Testis (tissue), 3 donors: Measurements from ENCODE around the gene TXNRD3. TPM values are rescaled to one million over a fixed set of nuclear protein-coding genes. Genes with fewer than 3 reads are reported as not detected.
A peak's percentile ranks its signal among the peaks of the same experiment; 100 is the strongest.

Experiments
- DNase-seq: peaks from one replicate; pipeline ENCODE4 v3.0.0-alpha.2; 2019
- H3K27ac ChIP-seq, 2 donors: fragments of 200-600 bp; sonication (generic); one replicate each; pipeline ENCODE4 v1.5.1; 2019
- H3K27me3 ChIP-seq: fragments of 200-600 bp; sonication (generic); one replicate; pipeline ENCODE4 v1.5.1; 2019
- H3K36me3 ChIP-seq: fragments of 200-600 bp; sonication (generic); one replicate; pipeline ENCODE4 v1.5.1; 2017; ENCODE audit warnings: low read depth; ENCODE audit errors: missing control alignments
- H3K4me1 ChIP-seq: fragments of 200-600 bp; sonication (generic); one replicate; pipeline ENCODE4 v1.5.1; 2019
- H3K4me3 ChIP-seq, 2 donors: fragments of 200-600 bp; sonication (generic); one replicate each; pipeline ENCODE4 v1.5.1; 2017 to 2019
- H3K9me3 ChIP-seq: fragments of 200-600 bp; sonication (generic); one replicate; pipeline ENCODE4 v1.5.1; 2017
- POLR2A ChIP-seq: fragments of 450-650 bp; IDR thresholded peaks from one replicate; pipeline ENCODE4 v1.6.1; 2017; ENCODE audit warnings: antibody characterized with exemption, mild to moderate bottlenecking, moderate library complexity
- WGBS, 2 donors: methylation state at CpG; one replicate each; pipeline ENCODE4 v1.1.5; 2018; 5-methylcytosine and 5-hydroxymethylcytosine counted together
- intact Hi-C: fragments of 100-400 bp; cut with DNase I; formaldehyde crosslinking; loops from one replicate; pipeline ENCODE4 v1.15.1; 2023; ENCODE audit warnings: low total_unique reads
- polyA plus RNA-seq: library from polyadenylated mRNA; stranded (reverse); fragments of 350-450 nt; fragmentation: Illumina TruSeq; extraction: RNeasy Lipid Tissue Mini Kit (QIAGEN cat#74804); gene quantifications from one replicate; pipeline ENCODE4 v1.2.3, GENCODE V29; 2014; ENCODE audit warnings: low read depth, low replicate concordance; ENCODE audit not compliant: insufficient read depth
- total RNA-seq, 2 donors: library from RNA; depleted of rRNA; stranded (reverse); fragments of >200 nt; gene quantifications; one replicate each; pipeline ENCODE4 v1.2.3, GENCODE V29; 2016
- TF ChIP-seq, protein P1 (sequence below), 3 experiments: fragments of 450-650 bp in 2 of 3; fragments of 200-600 bp in 1 of 3; sonication (generic) in 1 of 3; IDR thresholded peaks; one replicate each; pipeline ENCODE4 v1.5.1; 2016 to 2019; ENCODE audit warnings: antibody characterized with exemption in 3 of 3, mild to moderate bottlenecking in 2 of 3, moderate library complexity in 1 of 3

Gene TXNRD3
- total and polyA plus RNA-seq, 3 donors from 2014 or later = 25.7 to 67.9 (median 34.3) TPM

DNA sequence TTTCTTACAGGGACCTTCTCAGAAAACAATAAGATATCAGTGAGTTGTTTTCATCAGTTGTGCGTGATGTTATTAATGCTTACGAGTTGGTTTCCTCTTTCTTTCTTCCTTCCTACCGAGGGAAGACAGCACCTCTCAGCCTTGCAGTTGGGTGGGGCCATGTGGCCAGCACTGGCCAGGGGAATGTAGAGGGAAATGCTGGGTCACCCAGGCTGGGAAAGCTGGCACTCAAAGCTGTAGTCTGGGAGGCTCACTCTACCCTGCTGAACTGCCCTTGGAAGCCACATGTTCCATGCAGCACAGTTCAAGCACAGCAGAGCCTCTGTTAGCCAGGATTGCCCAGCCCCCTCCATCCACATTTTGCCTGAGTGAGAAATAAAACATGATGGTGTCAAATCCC, 39.0 kb upstream of the TXNRD3 start:
- intact Hi-C loops = no loop called here
- Histone ChIP-seq H3K4me3 (no peak overlapping the region), H3K9me3 (no peaks in the 10 kb centered on the region), H3K4me1 (peaks cover 2% of the 10 kb centered on the region), H3K27me3 (no peaks in the 10 kb centered on the region), H3K27ac (no peak overlapping the region), H3K36me3 (no peaks in the 10 kb centered on the region)
- DNase-seq = no peak
- TF ChIP-seq POLR2A = no peak
- TF ChIP-seq, protein P1, sequence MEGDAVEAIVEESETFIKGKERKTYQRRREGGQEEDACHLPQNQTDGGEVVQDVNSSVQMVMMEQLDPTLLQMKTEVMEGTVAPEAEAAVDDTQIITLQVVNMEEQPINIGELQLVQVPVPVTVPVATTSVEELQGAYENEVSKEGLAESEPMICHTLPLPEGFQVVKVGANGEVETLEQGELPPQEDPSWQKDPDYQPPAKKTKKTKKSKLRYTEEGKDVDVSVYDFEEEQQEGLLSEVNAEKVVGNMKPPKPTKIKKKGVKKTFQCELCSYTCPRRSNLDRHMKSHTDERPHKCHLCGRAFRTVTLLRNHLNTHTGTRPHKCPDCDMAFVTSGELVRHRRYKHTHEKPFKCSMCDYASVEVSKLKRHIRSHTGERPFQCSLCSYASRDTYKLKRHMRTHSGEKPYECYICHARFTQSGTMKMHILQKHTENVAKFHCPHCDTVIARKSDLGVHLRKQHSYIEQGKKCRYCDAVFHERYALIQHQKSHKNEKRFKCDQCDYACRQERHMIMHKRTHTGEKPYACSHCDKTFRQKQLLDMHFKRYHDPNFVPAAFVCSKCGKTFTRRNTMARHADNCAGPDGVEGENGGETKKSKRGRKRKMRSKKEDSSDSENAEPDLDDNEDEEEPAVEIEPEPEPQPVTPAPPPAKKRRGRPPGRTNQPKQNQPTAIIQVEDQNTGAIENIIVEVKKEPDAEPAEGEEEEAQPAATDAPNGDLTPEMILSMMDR (IDR thresholded peaks at IDR 0.05) = no peak
- 25 to 38% methylated on average over 3 of the region's 3 CpGs for WGBS, 2 donors

DNA sequence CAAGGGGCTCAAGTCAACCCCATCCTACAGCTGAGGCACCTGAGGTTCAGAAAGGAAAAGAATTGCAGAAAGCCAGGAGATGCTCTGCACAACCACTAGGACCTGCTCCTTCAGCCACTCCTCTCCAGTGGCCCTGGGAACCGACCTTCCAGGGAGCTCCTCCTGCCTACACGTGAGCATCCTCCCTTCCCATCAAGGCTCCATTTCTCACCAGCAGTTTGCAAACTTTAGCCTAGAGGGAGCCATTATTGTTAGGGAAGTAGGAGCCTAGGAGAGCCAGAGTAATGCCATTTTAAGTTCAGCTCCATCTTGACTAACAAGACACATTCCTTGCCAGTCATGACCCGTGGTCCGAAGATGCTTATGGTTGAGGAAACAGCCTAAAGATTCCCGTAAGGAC, 37.9 kb upstream of the TXNRD3 start:
- no peaks in the 10 kb centered on the region for H3K9me3 ChIP-seq
- H3K27me3 ChIP-seq = no peaks in the 10 kb centered on the region
- H3K4me1 ChIP-seq = peaks cover 2% of the 10 kb centered on the region
- no peak for TF ChIP-seq POLR2A
- TF ChIP-seq, protein P1 (IDR thresholded peaks at IDR 0.05) = no peak
- no peaks in the 10 kb centered on the region for H3K36me3 ChIP-seq
- 74 to 80% methylated on average over 5 of the region's 5 CpGs for WGBS, 2 donors
- no peak for DNase-seq
- H3K27ac ChIP-seq = no peak overlapping the region
- intact Hi-C loops = no loop called here
- H3K4me3 ChIP-seq = no peak overlapping the region

DNA sequence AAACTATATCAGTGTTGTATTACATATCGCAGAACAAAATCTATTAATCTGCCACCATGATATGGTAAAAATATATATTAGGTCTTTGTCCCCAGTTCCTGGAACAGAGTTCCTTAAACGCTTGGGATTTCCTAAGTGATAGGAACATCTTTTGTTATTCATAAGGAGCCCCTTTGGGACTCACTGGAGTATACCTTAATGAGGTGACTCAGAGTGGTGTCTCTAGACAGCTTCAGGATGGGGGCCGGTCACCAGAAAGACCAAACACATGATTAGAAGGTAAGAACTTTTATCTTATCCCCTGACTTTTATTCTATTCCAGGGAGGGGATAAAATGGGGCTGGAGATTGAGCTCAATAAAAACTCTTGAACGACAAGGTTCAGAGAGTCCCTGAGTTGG, 36.8 kb upstream of the TXNRD3 start:
- no peak overlapping the region for H3K4me3 ChIP-seq
- H3K36me3 ChIP-seq = no peaks in the 10 kb centered on the region
- peaks cover 2% of the 10 kb centered on the region for H3K4me1 ChIP-seq
- TF ChIP-seq, protein P1 (IDR thresholded peaks at IDR 0.05) = no peak
- TF ChIP-seq POLR2A = no peak
- no peaks in the 10 kb centered on the region for H3K9me3 ChIP-seq
- no peak for DNase-seq
- intact Hi-C loops = no loop called here
- no peaks in the 10 kb centered on the region for H3K27me3 ChIP-seq
- H3K27ac ChIP-seq = no peak overlapping the region
- 82 to 85% methylated on average over 4 of the region's 4 CpGs for WGBS, 2 donors

DNA sequence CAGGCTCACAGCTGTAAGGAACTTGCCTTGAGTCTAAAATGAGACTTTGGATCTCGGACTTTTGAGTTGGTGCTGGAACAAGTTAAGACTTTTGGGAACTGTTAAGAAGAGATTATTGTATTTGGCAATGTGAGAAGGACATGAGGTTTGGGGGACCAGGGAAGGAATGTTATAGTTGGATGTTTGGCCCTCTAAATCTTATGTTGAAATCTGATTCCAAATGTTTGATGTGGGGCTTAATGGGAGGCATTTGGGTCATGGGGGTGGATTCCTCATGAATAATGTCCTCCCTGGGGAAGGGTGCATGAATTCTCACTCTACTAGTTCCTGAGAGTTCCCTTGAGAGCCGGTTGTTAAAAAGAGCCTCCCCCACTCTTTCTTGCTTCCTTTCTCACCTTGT, 30.6 kb upstream of the TXNRD3 start:
- Histone ChIP-seq H3K27ac (no peak overlapping the region), H3K9me3 (no peaks in the 10 kb centered on the region), H3K4me3 (no peak overlapping the region), H3K27me3 (no peaks in the 10 kb centered on the region), H3K36me3 (no peaks in the 10 kb centered on the region), H3K4me1 (peaks cover 27% of the 10 kb centered on the region)
- TF ChIP-seq POLR2A = no peak
- TF ChIP-seq, protein P1 (IDR thresholded peaks at IDR 0.05) = no peak
- no peak for DNase-seq
- intact Hi-C loops = no loop called here
- 42 to 51% methylated on average over 2 of the region's 2 CpGs for WGBS, 2 donors

DNA sequence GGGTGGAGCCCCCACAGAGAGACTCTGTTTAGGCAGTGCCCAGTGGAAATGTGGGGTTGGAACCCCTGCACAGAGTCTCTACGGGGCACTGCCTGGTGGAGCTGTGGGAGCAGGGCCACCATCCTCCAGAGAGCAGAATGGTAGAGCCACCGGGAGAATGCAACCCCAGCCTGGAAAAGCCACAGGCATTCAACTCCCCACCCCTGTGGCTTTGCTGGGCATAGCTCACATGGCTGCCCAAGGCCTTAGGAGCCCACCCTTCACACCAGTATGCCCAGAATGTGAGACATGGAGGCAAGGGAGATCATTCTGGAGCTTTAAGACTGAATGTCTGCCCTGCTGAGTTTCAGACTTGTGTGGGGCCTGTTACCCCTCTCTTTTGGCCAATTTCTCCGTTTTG, 30.1 kb upstream of the TXNRD3 start:
- intact Hi-C loops = no loop called here
- 36 to 85% methylated on average over 1 to 3 of the region's 3 CpGs for WGBS, 2 donors
- H3K4me3 ChIP-seq = no peak overlapping the region
- TF ChIP-seq, protein P1 (IDR thresholded peaks at IDR 0.05) = no peak
- no peak for TF ChIP-seq POLR2A
- no peaks in the 10 kb centered on the region for H3K9me3 ChIP-seq
- H3K36me3 ChIP-seq = no peaks in the 10 kb centered on the region
- peak overlapping the region in 1 of 2 donors; percentile 45 for H3K27ac ChIP-seq
- no peak for DNase-seq
- no peaks in the 10 kb centered on the region for H3K27me3 ChIP-seq
- peaks cover 27% of the 10 kb centered on the region for H3K4me1 ChIP-seq
